ENCODE results near the gene FCGR3B.
"Not testable (repeated sequence)": the region's sequence is repeated elsewhere in the genome, so short reads cannot be mapped to it uniquely, and the experiment has no call there.

- TF ChIP-seq CTCF, POLR2A (IDR thresholded peaks at IDR 0.05): not testable (repeated sequence)
Observed at GRCh38 chr1:161674447-161674846, 43.5 kb upstream of the FCGR3B start.

All from lower leg skin (tissue), 3 donors.